Stomach smooth muscle (tissue), 2 donors: ENCODE results near the gene TMEM186.

Experiments used
- H3K27ac ChIP-seq: one replicate; pipeline ENCODE4 v1.7.0; 2013; ENCODE audit warnings: mild to moderate bottlenecking, low read length, inconsistent platforms
- H3K27me3 ChIP-seq, 2 donors: one replicate each; pipeline ENCODE4 v1.7.0; 2013; ENCODE audit warnings: low read length in 2 of 2; ENCODE audit not compliant: insufficient read depth in 2 of 2, control insufficient read depth in 1 of 2
- H3K36me3 ChIP-seq, 2 donors: one replicate each; pipeline ENCODE4 v1.7.0; 2013; ENCODE audit warnings: low read length in 2 of 2; ENCODE audit not compliant: control insufficient read depth in 2 of 2, insufficient read depth in 2 of 2
- H3K4me1 ChIP-seq: one replicate; pipeline ENCODE4 v1.7.0; 2013; ENCODE audit warnings: low read length; ENCODE audit not compliant: control insufficient read depth, insufficient read depth
- H3K4me3 ChIP-seq, 2 donors: one replicate each; pipeline ENCODE4 v1.7.0; 2013; ENCODE audit warnings: low read length in 2 of 2
- H3K9ac ChIP-seq, 2 donors: one replicate each; pipeline ENCODE4 v1.7.0; 2013; ENCODE audit warnings: low read length in 2 of 2, mild to moderate bottlenecking in 1 of 2
- H3K9me3 ChIP-seq, 2 donors: one replicate each; pipeline ENCODE4 v1.7.0; 2013; ENCODE audit warnings: low read length in 2 of 2; ENCODE audit not compliant: control insufficient read depth in 2 of 2
- donor health status: healthy.
- donor health status: Pancreatic carcinoma.

TMEM186 gene

DNA sequence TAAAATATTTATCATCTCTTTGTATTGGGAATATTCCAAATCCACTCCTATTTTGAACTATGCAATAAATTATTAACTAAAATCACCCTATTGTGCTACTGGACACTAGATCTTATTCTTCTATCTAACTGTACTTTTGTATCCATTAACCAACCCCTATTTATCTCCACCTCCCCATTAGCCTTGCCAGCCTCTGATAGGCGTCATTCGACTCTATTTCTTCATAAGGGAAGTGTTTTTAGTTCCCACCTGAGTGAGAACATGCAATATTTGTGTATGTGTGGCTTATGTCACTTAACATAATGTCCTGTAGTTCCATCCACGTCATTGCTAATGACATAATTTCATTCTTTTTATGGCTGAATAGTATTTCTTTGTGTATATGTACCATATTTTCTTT, 23.9 kb downstream of the TMEM186 start:
- Histone ChIP-seq H3K4me1 (no peaks in the 10 kb centered on the region), H3K4me3 (no peak overlapping the region), H3K9ac (no peak overlapping the region), H3K27ac (no peak overlapping the region), H3K36me3 (peaks cover 13 to 21% of the 10 kb centered on the region in 2 donors), H3K9me3 (no peaks in the 10 kb centered on the region), H3K27me3 (no peaks in the 10 kb centered on the region)

DNA sequence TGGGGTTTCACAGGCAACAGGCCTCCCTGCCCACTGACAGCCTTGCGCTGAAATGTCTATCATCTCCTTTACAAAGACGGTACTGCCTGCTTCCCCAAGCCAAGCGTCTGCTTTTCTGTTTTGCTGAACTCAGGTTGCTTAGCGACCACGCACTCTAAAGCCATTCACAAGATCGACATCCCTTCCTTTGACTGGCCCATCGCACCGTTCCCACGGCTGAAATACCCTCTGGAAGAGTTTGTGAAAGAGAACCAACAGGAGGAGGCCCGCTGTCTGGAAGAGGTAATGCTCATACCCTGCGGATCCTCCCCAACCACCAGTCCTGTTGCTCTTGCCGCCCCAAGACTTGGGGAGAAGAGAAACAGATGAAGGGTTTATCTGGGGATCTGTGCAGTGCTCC, 28.7 kb downstream of the TMEM186 start:
- H3K4me1 ChIP-seq: no peaks in the 10 kb centered on the region

DNA sequence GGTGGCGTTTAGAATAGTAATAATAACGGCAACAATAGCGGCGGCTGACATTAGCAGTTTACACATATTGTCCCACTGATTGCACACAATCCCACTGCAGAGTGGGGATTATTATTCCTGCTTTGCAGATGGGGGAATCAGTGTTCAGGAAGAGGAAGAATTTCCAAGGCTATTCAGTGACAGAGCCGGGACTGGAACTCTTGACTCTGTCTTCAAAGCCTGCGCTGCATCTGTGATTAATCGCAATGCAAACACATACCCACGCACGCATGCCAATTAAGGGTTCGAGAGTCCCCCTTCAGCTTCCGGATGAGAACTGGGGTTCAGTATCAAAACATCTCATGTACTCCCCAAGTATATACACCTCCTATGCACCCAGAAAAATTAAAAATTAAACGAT, 29.2 kb downstream of the TMEM186 start:
- no peaks in the 10 kb centered on the region for H3K27me3 ChIP-seq
- H3K36me3 ChIP-seq: peaks cover 4 to 10% of the 10 kb centered on the region in 2 donors
- H3K9me3 ChIP-seq: no peaks in the 10 kb centered on the region
- H3K27ac ChIP-seq: no peak overlapping the region
- H3K4me3 ChIP-seq: no peak overlapping the region
- H3K9ac ChIP-seq: no peak overlapping the region
- H3K4me1 ChIP-seq: no peaks in the 10 kb centered on the region

More for the DNA sequence above, 28.7 kb downstream of the TMEM186 start:
- no peaks in the 10 kb centered on the region for H3K9me3 ChIP-seq
- no peak overlapping the region for H3K4me3 ChIP-seq
- H3K9ac ChIP-seq: no peak overlapping the region
- no peaks in the 10 kb centered on the region for H3K27me3 ChIP-seq
- no peak overlapping the region for H3K27ac ChIP-seq
- peaks cover 4 to 10% of the 10 kb centered on the region in 2 donors for H3K36me3 ChIP-seq

DNA sequence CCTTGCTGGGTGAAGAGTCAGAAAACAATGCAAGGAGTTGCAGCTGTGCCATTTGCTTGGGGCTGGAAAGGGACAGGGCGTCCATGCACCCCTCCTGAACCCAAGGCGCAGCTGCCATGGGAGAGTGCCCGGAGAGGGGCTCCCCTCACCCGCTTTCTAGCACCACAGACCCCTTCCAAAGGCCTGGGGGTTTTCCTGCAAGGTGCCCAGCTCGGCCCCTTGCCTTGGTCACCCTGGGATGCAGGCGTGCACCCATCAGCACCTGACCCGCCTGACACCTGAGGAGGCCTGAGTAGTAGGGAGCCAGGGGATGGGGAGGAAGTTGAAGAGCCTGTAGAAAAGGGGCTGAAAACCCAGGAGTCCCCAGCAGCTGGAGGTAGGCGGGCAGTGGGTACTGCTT, 30.3 kb downstream of the TMEM186 start:
- H3K36me3 ChIP-seq: peaks cover 4 to 5% of the 10 kb centered on the region in 2 donors
- H3K4me3 ChIP-seq: no peak overlapping the region

DNA sequence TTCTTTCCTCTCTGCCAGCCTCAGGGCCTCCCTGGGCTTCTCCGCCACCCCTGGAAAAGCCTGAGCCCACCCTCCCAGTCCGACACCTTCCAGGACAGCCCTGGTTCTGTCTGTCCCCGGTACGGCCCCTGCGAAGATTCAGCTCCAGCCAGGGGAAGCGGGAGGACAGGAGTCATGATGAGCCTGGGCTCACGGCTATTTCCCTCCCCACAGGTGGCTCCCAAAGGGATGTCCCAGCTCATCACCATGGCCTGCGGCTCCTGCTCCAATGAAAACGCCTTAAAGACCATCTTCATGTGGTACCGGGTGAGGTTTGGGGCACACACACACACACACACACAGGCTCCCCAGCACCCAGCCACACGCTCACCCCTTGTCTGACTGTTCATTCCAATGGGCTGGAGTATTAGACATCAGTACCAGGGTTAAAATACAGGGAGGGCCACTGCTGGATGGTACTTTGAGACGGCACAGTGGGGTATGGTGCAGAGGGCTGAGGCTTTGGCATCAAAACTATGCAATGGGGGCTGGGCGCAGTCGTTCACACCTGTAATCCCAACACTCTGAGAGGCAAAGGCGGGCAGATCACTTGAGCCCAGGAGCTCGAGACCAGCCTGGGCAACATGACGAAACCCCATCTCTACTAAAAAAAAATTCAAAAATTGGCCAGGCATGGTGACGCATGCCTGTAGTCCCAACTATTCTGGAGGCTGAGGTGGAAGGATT, 32.8 kb downstream of the TMEM186 start:
- H3K9ac ChIP-seq: no peak overlapping the region
- no peaks in the 10 kb centered on the region for H3K9me3 ChIP-seq
- H3K4me1 ChIP-seq: no peaks in the 10 kb centered on the region
- H3K27me3 ChIP-seq: no peaks in the 10 kb centered on the region
- no peak overlapping the region for H3K27ac ChIP-seq
- H3K36me3 ChIP-seq: peaks cover 4 to 13% of the 10 kb centered on the region in 2 donors
- H3K4me3 ChIP-seq: no peak overlapping the region

More for the DNA sequence above, 30.3 kb downstream of the TMEM186 start:
- H3K27ac ChIP-seq: no peak overlapping the region
- no peaks in the 10 kb centered on the region for H3K4me1 ChIP-seq
- no peaks in the 10 kb centered on the region for H3K27me3 ChIP-seq
- H3K9me3 ChIP-seq: no peaks in the 10 kb centered on the region
- no peak overlapping the region for H3K9ac ChIP-seq

DNA sequence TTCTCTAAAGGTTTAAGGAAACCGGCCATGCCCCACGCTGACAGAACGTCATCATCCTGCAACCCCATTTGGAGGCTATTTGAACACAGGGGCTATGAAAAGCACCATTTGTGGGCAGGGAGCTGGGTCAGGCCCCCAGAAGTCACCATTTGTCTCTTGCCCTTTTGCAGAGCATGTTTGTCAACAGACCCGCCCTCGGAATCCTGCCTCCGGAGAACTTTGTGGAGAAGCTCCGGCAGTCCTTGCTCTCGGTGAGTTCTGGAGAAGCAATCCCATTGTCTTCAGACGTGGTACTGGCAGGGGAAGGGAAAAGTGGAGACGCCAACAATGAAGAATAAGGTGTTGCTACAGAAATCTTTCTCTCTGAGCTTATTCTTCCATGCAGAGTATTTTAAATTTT, 33.5 kb downstream of the TMEM186 start:
- H3K36me3 ChIP-seq: peaks cover 4 to 12% of the 10 kb centered on the region in 2 donors
- no peaks in the 10 kb centered on the region for H3K4me1 ChIP-seq
- H3K27ac ChIP-seq: no peak overlapping the region
- H3K27me3 ChIP-seq: no peaks in the 10 kb centered on the region
- H3K9me3 ChIP-seq: no peaks in the 10 kb centered on the region
- no peak overlapping the region for H3K4me3 ChIP-seq
- H3K9ac ChIP-seq: no peak overlapping the region

DNA sequence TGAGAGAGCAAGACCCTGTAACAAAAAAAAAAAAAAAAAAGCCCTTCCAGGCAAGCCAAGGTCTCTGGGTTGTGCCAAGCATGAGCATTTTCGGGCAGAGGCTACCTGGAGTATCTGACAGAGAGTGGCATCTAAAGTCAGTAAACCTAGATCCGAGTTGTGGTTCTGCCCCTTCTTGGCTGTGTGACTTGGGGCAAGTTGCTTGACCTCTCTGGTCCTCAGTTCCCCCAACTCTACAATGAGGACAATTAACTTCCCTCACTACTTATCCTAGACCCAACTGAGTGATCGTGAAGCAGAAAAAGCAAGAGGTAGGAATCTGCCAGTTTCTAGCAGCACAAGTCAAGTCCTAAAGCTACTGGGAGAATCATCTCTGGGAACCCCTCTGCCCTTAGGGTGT, 34.4 kb downstream of the TMEM186 start:
- no peak overlapping the region for H3K27ac ChIP-seq
- H3K36me3 ChIP-seq: peaks cover 1 to 9% of the 10 kb centered on the region in 2 donors
- no peaks in the 10 kb centered on the region for H3K4me1 ChIP-seq
- no peaks in the 10 kb centered on the region for H3K27me3 ChIP-seq
- no peaks in the 10 kb centered on the region for H3K9me3 ChIP-seq
- H3K4me3 ChIP-seq: no peak overlapping the region
- no peak overlapping the region for H3K9ac ChIP-seq

DNA sequence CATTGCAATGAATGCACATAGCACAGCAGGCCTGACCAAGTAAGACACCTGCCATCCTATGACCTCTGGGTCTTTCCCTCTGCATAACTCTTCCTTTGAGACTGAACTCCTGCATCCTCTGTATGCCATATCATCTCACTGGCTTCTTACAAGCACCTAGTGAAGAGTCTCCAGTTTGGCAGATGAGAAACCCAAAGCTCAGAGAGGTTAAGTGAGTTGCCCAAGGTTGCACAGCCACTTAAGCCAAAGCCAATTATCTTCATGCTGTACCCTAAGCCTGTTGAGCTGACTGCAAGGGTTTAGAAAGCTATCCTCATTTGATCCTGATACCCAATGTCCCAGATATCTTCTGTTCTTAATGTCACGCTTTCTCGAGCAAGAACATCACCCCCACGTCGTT, 35.2 kb downstream of the TMEM186 start:
- Histone ChIP-seq H3K4me3 (no peak overlapping the region), H3K9ac (no peak overlapping the region), H3K36me3 (peaks cover 2 to 9% of the 10 kb centered on the region in 2 donors), H3K9me3 (no peaks in the 10 kb centered on the region), H3K27ac (no peak overlapping the region), H3K4me1 (no peaks in the 10 kb centered on the region), H3K27me3 (no peaks in the 10 kb centered on the region)

DNA sequence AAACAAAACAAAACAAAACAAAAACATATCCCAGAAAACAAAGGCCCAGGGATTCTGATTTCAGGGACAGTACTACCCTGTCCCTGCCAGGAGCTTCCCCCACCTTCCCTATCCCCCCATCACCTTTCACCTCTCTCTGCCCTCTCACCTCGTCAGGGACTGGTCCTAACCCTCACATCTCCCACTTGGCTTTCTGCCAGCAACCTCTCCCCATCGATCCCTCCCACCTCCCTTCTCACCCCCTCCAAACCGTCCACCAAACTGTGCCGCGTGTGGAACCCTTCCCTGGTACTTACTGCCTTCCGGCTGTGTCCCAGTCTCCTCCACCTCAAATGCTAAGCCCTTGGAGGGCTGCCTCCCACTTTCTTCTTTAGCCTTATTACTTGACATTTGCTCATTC, 36.4 kb downstream of the TMEM186 start:
- no peaks in the 10 kb centered on the region for H3K9me3 ChIP-seq
- H3K9ac ChIP-seq: no peak overlapping the region
- H3K27me3 ChIP-seq: no peaks in the 10 kb centered on the region
- no peak overlapping the region for H3K27ac ChIP-seq
- H3K36me3 ChIP-seq: peaks cover 2 to 9% of the 10 kb centered on the region in 2 donors
- no peaks in the 10 kb centered on the region for H3K4me1 ChIP-seq
- no peak overlapping the region for H3K4me3 ChIP-seq

DNA sequence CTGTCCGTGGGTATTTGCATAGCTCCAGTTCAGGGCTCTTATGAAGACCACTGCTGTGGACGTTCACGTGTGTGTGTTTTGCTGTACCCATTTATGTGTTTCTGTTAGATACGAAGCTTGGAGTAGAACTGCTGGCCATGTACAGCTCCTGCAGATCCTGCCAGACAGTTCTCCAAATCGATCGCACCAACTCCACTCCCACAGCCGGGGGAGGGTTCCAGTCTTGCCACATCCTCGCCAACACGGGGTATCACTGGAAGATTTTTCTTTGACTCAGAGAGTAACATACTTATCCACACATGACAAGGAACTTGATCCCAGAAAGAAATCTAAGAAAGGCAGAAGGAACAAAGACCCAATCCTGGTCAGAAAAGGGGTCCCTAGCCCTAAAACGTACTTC, 37.4 kb downstream of the TMEM186 start:
- H3K4me3 ChIP-seq: no peak overlapping the region
- H3K4me1 ChIP-seq: no peaks in the 10 kb centered on the region
- H3K36me3 ChIP-seq: peaks cover 2 to 9% of the 10 kb centered on the region in 2 donors
- no peak overlapping the region for H3K9ac ChIP-seq
- no peaks in the 10 kb centered on the region for H3K9me3 ChIP-seq
- H3K27ac ChIP-seq: no peak overlapping the region
- H3K27me3 ChIP-seq: no peaks in the 10 kb centered on the region

DNA sequence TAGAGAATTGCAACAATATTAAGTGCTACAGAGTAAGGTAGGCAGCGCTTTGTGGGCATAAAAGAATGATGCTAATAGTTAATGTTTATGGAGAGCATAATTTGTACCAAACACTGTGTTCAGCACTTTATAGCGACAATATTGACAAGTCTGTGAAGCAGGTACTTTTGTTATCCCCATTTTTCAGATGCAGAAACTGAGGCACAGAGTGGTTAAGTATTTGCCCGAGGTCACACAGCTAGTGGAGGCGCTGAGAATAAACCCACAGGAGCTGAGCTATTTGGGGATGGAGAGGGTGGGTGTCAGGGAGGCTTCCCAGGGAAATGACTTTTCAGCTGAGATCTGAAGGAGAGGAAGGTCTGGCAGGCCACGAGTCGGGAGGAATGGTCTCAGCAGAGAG, 39.4 kb downstream of the TMEM186 start:
- H3K36me3 ChIP-seq: peaks cover 2 to 9% of the 10 kb centered on the region in 2 donors
- no peak overlapping the region for H3K27ac ChIP-seq
- H3K9ac ChIP-seq: no peak overlapping the region
- H3K4me3 ChIP-seq: no peak overlapping the region
- H3K27me3 ChIP-seq: no peaks in the 10 kb centered on the region
- H3K4me1 ChIP-seq: no peaks in the 10 kb centered on the region
- H3K9me3 ChIP-seq: no peaks in the 10 kb centered on the region
